Esophagus mucosa (tissue), 1 donor: ENCODE data around the gene CGNL1. TPM values are rescaled to one million over a fixed set of nuclear protein-coding genes. Genes with fewer than 3 reads are reported as not detected.
A peak's percentile ranks its signal among the peaks of the same experiment; 100 is the strongest.

ENCODE experiments used
- ATAC-seq: fragments of 200-7000 bp; cut with Tn5 transposase; one replicate; pipeline ENCODE4 v1.9.1; 2020
- total RNA-seq: library from RNA; stranded (reverse); gene quantifications from one replicate; pipeline ENCODE4 v1.2.4, GENCODE V29; 2023
- donor health status: DM: yes; HTN: yes; CAD: no.

CGNL1 gene
- total RNA-seq, result 9.0 TPM

- peak; percentile 58 for ATAC-seq
Observed at GRCh38 chr15:57375827-57376695, at the start of gene CGNL1. Gene CGNL1, plus strand, starts transcription at chr15:57376505. Its CDS starts 61,495 bp downstream, at chr15:57438000.

- ATAC-seq, result no peak
Observed at GRCh38 chr15:57327985-57328471, 48.3 kb upstream of the CGNL1 start.

GRCh38 chr15:57328479-57328878 is 47.8 kb upstream of the CGNL1 start:
- ATAC-seq, result no peak

- no peak for ATAC-seq
Observed at GRCh38 chr15:57328897-57329296, 47.4 kb upstream of the CGNL1 start.

- ATAC-seq, result no peak
Observed at GRCh38 chr15:57329582-57330367, 46.5 kb upstream of the CGNL1 start.

GRCh38 chr15:57330619-57331340 is 45.5 kb upstream of the CGNL1 start:
- ATAC-seq, result no peak

GRCh38 chr15:57332326-57332725 is 44.0 kb upstream of the CGNL1 start:
- no peak for ATAC-seq

- ATAC-seq, result no peak
Observed at GRCh38 chr15:57333487-57333886, 42.8 kb upstream of the CGNL1 start.

- ATAC-seq, result peak; percentile 45
Observed at GRCh38 chr15:57334257-57334656, 42.0 kb upstream of the CGNL1 start.

GRCh38 chr15:57335293-57335715 is 41.0 kb upstream of the CGNL1 start:
- no peak for ATAC-seq

- no peak for ATAC-seq
Observed at GRCh38 chr15:57335719-57336118, 40.6 kb upstream of the CGNL1 start.

GRCh38 chr15:57337868-57338411 is 38.4 kb upstream of the CGNL1 start:
- ATAC-seq, result peak; percentile 41

GRCh38 chr15:57339321-57339720 is 37.0 kb upstream of the CGNL1 start:
- ATAC-seq, result no peak

GRCh38 chr15:57340682-57341259 is 35.5 kb upstream of the CGNL1 start:
- peak; percentile 83 for ATAC-seq

GRCh38 chr15:57343048-57343447 is 33.3 kb upstream of the CGNL1 start:
- no peak for ATAC-seq

- ATAC-seq, result no peak
Observed at GRCh38 chr15:57343498-57343897, 32.8 kb upstream of the CGNL1 start.

- no peak for ATAC-seq
Observed at GRCh38 chr15:57344282-57344681, 32.0 kb upstream of the CGNL1 start.

GRCh38 chr15:57345584-57345983 is 30.7 kb upstream of the CGNL1 start:
- ATAC-seq, result no peak

- ATAC-seq, result no peak
Observed at GRCh38 chr15:57348081-57348480, 28.2 kb upstream of the CGNL1 start.

- no peak for ATAC-seq
Observed at GRCh38 chr15:57352535-57353316, 23.6 kb upstream of the CGNL1 start.

- ATAC-seq, result no peak
Observed at GRCh38 chr15:57353317-57353804, 22.9 kb upstream of the CGNL1 start.
